SJSA1 (cell line): Measurements from ENCODE around the gene EPHB1. TPM values are rescaled to one million over a fixed set of nuclear protein-coding genes. Genes with fewer than 3 reads are reported as not detected.

ENCODE experiments used
- DNase-seq, 2 experiments: peaks; one replicate each; pipeline ENCODE4 v3.0.0-alpha.2; 2015 to 2020; ENCODE audit warnings: low spot score in 2 of 2, low read depth in 1 of 2
- H3K27ac ChIP-seq: fragments of 250-450 bp; sonication (Bioruptor Pico); 2 replicates; pipeline ENCODE4 v1.5.1; 2020; ENCODE audit warnings: mild to moderate bottlenecking, moderate library complexity
- H3K27me3 ChIP-seq: fragments of 250-450 bp; sonication (Bioruptor Pico); replicated peaks from 2 replicates; pipeline ENCODE4 v1.5.1; 2020; ENCODE audit warnings: mild to moderate bottlenecking, moderate library complexity
- H3K36me3 ChIP-seq: fragments of 250-450 bp; sonication (Bioruptor Pico); 2 replicates; pipeline ENCODE4 v1.5.1; 2020; ENCODE audit warnings: mild to moderate bottlenecking
- H3K4me1 ChIP-seq: fragments of 250-450 bp; sonication (Bioruptor Pico); replicated peaks from 2 replicates; pipeline ENCODE4 v1.6.1; 2021; ENCODE audit warnings: mild to moderate bottlenecking
- H3K4me3 ChIP-seq: fragments of 250-450 bp; sonication (Bioruptor Pico); 2 replicates; pipeline ENCODE4 v1.5.1; 2020; ENCODE audit warnings: mild to moderate bottlenecking
- H3K9me3 ChIP-seq: fragments of 250-450 bp; sonication (Bioruptor Pico); replicated peaks from 2 replicates; pipeline ENCODE4 v1.5.1; 2020; ENCODE audit warnings: mild to moderate bottlenecking
- total RNA-seq: library from RNA; depleted of rRNA; stranded (reverse); fragments of >200 nt; shearing (Covaris generic); gene quantifications from 2 replicates; pipeline ENCODE4 v1.2.3, GENCODE V29; 2014

The EPHB1 gene
- total RNA-seq, 1 experiment from 2014 or later: not detected

- H3K27ac ChIP-seq: no peak overlapping the region
- H3K4me3 ChIP-seq: no peak overlapping the region
- no peak for DNase-seq
- no peaks in the 10 kb centered on the region for H3K4me1 ChIP-seq
- H3K27me3 ChIP-seq: no peaks in the 10 kb centered on the region; the same call in 1 of the 2 replicates
- H3K9me3 ChIP-seq: no peaks in the 10 kb centered on the region
- H3K36me3 ChIP-seq: no peaks in the 10 kb centered on the region
Measured at GRCh38 chr3:135175728-135176277, 380.7 kb downstream of the EPHB1 start.

DNA sequence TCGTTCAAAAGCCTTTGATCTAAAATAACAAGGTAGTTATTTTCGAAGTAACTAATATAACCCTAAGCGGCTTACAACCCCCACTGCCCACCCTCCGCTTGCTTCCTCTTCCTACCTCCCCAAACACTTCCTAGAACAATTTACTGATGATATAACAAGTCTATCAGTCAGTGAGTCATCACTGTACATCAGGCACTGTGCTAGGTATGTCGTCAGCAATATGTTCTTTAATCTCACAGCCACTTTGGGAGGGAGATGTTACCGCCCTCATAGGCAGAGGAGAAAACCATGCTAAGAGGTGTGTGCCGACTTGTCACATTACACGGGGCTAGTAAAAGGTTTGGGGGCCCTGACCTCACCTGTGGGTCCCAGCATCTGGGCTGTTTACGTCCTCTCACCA, 381.8 kb downstream of the EPHB1 start:
- Histone ChIP-seq H3K4me1 (no peaks in the 10 kb centered on the region), H3K4me3 (no peak overlapping the region), H3K9me3 (no peaks in the 10 kb centered on the region), H3K36me3 (no peaks in the 10 kb centered on the region), H3K27me3 (no peaks in the 10 kb centered on the region; the same call in 1 of the 2 replicates), H3K27ac (no peak overlapping the region)
- DNase-seq: no peak

GRCh38 chr3:135178566-135178965, 383.5 kb downstream of the EPHB1 start:
- no peak overlapping the region for H3K27ac ChIP-seq
- no peak overlapping the region for H3K4me3 ChIP-seq
- H3K4me1 ChIP-seq: no peaks in the 10 kb centered on the region
- H3K9me3 ChIP-seq: no peaks in the 10 kb centered on the region
- no peak for DNase-seq
- no peaks in the 10 kb centered on the region; the same call in 1 of the 2 replicates for H3K27me3 ChIP-seq
- H3K36me3 ChIP-seq: no peaks in the 10 kb centered on the region

DNA sequence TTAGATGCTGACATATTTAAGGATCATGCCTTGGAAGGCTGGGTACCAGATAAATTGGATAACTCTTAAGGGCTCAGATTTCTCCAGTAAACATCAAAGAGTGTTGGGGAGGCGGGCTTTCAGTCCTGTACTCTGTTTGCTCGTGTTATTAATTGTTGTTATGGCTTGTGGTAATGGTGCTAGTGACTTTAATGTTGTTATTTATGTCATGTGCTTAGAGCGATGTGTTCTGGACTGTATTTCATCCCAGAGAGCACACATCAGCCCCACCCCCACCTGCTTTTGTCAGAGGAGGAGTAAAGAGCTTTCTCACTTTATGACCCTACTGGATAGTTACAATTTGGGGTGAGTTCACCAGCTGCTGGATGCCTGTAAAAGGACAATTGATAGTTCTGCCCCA, 386.3 kb downstream of the EPHB1 start:
- Histone ChIP-seq H3K27me3 (no peaks in the 10 kb centered on the region), H3K27ac (no peak overlapping the region), H3K4me1 (no peaks in the 10 kb centered on the region), H3K36me3 (no peaks in the 10 kb centered on the region), H3K4me3 (no peak overlapping the region), H3K9me3 (no peaks in the 10 kb centered on the region)
- no peak for DNase-seq

GRCh38 chr3:135182364-135182998, 387.4 kb downstream of the EPHB1 start:
- H3K9me3 ChIP-seq: no peaks in the 10 kb centered on the region

DNA sequence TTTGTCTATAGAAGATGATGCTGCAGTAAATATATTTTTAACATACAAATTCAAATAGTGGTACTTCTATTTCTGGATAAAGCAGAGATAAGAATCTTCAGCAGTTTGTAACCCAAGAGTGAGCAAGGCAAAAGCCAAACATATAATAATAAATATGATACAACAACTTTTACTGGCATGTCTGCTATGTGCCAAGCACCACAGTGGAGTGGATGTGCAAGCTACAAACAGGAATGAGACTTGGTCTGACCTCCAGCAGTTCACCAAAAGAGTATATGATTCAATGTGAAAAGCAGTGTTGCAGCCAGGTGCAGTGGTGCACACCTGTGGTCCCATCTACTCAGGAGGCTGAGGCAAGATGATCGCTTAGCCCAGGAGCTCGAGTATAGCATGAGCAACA, 395.6 kb downstream of the EPHB1 start:
- H3K4me3 ChIP-seq: no peak overlapping the region

More at GRCh38 chr3:135182364-135182998, 387.4 kb downstream of the EPHB1 start:
- DNase-seq: no peak
- no peaks in the 10 kb centered on the region for H3K36me3 ChIP-seq
- H3K4me3 ChIP-seq: no peak overlapping the region
- H3K27me3 ChIP-seq: no peaks in the 10 kb centered on the region
- H3K27ac ChIP-seq: no peak overlapping the region
- H3K4me1 ChIP-seq: no peaks in the 10 kb centered on the region

DNA sequence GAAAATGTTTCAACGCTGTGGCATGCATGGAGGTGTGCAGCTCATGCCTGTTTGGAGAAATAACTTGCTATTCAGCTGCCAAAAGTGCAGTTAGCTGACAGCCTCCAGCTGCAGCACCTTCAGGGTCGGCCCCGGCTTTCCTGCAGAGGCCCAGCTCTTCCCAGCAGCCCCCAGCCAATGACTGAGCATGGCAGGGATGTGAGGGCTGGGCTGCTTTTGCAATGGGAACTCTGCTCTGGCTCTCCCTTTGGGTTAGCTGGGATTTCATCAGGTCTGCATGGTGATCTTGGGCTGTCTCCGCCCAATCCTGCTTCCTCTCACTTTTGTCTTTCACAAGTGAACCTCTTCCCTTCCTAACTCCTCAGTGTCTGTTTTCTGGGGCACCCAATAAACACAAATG, 396.6 kb downstream of the EPHB1 start:
- Histone ChIP-seq H3K27me3 (no peaks in the 10 kb centered on the region), H3K27ac (no peak overlapping the region), H3K4me1 (no peaks in the 10 kb centered on the region), H3K36me3 (no peaks in the 10 kb centered on the region), H3K9me3 (no peaks in the 10 kb centered on the region), H3K4me3 (no peak overlapping the region)
- DNase-seq: no peak

More for the DNA sequence above, 395.6 kb downstream of the EPHB1 start:
- no peaks in the 10 kb centered on the region for H3K9me3 ChIP-seq
- H3K27me3 ChIP-seq: no peaks in the 10 kb centered on the region
- no peaks in the 10 kb centered on the region for H3K4me1 ChIP-seq
- H3K36me3 ChIP-seq: no peaks in the 10 kb centered on the region
- no peak for DNase-seq
- no peak overlapping the region for H3K27ac ChIP-seq

- no peaks in the 10 kb centered on the region for H3K36me3 ChIP-seq
- no peaks in the 10 kb centered on the region for H3K27me3 ChIP-seq
- no peaks in the 10 kb centered on the region for H3K9me3 ChIP-seq
- no peak overlapping the region for H3K27ac ChIP-seq
- no peaks in the 10 kb centered on the region for H3K4me1 ChIP-seq
- no peak for DNase-seq
- no peak overlapping the region for H3K4me3 ChIP-seq
Measured at GRCh38 chr3:135192929-135193328, 397.9 kb downstream of the EPHB1 start.

DNA sequence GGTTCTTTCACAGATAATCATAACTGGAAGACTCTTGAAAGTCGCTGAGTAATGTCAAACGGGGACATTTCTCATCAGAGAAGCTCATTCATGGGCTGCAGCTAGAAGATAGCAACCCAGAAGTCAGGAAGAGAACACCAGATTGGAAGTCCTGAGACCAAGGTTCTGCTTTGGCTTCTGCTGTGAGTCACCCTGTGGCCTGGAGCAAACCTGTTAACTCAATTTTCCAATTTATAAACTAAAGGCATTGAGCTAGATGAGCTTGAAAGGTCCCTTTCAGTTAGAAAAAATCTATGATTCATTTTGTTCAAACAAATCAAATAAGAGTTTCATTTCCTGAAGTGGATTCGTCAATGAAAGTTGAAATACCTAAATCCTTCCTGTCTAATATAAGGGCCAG, 402.2 kb downstream of the EPHB1 start:
- Histone ChIP-seq H3K36me3 (no peaks in the 10 kb centered on the region), H3K4me1 (no peaks in the 10 kb centered on the region), H3K9me3 (no peaks in the 10 kb centered on the region), H3K27ac (no peak overlapping the region), H3K27me3 (no peaks in the 10 kb centered on the region), H3K4me3 (no peak overlapping the region)
- no peak for DNase-seq

DNA sequence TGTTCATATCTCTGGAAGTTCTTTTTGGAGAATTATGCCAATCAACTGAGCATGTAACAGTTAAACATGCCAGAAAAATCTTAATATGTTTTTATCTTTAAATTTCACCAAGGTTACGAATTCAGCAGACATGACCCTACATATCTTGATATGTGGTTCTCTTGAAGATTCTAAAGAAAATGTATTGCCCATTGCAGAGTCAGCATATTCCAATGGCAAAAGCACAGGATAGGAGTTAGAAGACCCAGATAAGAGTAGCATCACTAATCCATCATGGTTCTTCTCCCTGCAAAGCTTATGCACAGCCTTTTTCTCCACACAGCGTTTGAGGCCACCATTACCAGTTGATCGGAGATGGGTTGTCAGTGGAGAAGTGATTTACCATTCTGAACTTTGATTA, 402.8 kb downstream of the EPHB1 start:
- no peaks in the 10 kb centered on the region for H3K36me3 ChIP-seq
- no peaks in the 10 kb centered on the region for H3K27me3 ChIP-seq

DNA sequence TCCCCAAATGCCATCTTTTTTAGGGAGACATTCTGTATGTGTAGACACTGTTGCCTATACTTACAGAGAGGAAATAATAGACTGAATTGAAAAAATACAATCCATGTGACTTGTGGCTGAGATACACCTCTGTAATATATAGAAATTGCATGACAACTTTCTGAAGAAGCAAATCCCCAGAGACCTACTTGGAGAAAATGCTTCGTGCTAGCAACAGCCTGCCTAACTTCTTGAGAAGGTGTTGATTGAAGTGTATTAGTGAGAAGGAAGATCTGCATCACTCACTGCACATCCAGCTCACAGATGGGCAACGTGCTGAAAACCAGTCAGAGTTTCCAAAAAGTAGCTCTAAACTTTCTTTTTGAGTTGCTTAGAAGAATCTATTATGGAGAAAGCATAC, 404.1 kb downstream of the EPHB1 start:
- no peaks in the 10 kb centered on the region for H3K36me3 ChIP-seq
- H3K4me1 ChIP-seq: no peaks in the 10 kb centered on the region
- no peak for DNase-seq
- no peaks in the 10 kb centered on the region for H3K9me3 ChIP-seq
- no peak overlapping the region for H3K4me3 ChIP-seq
- H3K27me3 ChIP-seq: no peaks in the 10 kb centered on the region
- no peak overlapping the region for H3K27ac ChIP-seq

More for the DNA sequence above, 402.8 kb downstream of the EPHB1 start:
- Histone ChIP-seq H3K9me3 (no peaks in the 10 kb centered on the region), H3K27ac (no peak overlapping the region), H3K4me3 (no peak overlapping the region), H3K4me1 (no peaks in the 10 kb centered on the region)
- DNase-seq: no peak

DNA sequence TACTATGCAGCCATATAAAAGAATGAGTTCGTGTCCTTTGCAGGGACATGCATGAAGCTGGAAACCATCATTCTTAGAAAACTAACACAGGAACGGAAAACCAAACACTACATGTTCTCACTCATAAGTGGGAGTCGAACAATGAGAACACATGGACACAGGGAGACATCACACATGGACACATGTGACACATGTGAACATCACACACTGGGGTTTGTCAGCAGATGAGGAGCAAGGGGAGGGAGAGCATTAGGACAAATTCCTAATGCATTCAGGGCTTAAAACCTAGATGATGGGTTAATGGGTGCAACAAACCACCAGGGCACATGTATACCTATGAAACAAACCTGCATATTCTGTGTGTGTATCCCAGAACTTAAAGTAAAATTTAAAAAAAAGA, 408.0 kb downstream of the EPHB1 start:
- DNase-seq: no peak
- Histone ChIP-seq H3K9me3 (no peaks in the 10 kb centered on the region), H3K4me3 (no peak overlapping the region), H3K27me3 (no peaks in the 10 kb centered on the region; the same call in 1 of the 2 replicates), H3K36me3 (no peaks in the 10 kb centered on the region), H3K4me1 (no peaks in the 10 kb centered on the region), H3K27ac (no peak overlapping the region)

GRCh38 chr3:135213213-135213612, 418.2 kb downstream of the EPHB1 start:
- DNase-seq: no peak
- H3K27ac ChIP-seq: no peak overlapping the region
- H3K9me3 ChIP-seq: no peaks in the 10 kb centered on the region

DNA sequence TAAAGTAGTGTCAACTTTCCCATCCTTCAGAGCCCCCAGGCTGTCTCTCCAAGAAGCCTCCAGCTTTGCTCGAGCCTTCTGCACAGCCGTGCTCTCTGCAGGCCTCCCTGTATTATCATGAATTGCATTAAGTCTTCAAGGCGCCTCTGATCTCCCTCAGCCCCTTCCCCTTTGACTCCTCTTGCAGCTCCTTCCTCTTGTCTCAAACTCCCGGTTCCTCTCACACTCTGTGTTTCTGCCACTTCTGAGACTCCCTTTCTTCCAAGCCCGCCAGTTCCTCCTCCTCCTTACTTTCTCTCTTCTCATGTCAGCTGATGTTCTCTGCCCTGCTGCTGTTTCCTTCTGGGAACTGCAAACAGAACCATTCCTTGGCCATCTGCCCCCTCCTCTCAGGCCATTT, 418.8 kb downstream of the EPHB1 start:
- Histone ChIP-seq H3K36me3 (no peaks in the 10 kb centered on the region), H3K4me1 (no peaks in the 10 kb centered on the region), H3K27me3 (no peaks in the 10 kb centered on the region), H3K27ac (no peak overlapping the region), H3K9me3 (no peaks in the 10 kb centered on the region), H3K4me3 (no peak overlapping the region)
- no peak for DNase-seq

More at GRCh38 chr3:135213213-135213612, 418.2 kb downstream of the EPHB1 start:
- H3K4me1 ChIP-seq: no peaks in the 10 kb centered on the region
- no peaks in the 10 kb centered on the region for H3K36me3 ChIP-seq
- H3K27me3 ChIP-seq: no peaks in the 10 kb centered on the region
- H3K4me3 ChIP-seq: no peak overlapping the region

DNA sequence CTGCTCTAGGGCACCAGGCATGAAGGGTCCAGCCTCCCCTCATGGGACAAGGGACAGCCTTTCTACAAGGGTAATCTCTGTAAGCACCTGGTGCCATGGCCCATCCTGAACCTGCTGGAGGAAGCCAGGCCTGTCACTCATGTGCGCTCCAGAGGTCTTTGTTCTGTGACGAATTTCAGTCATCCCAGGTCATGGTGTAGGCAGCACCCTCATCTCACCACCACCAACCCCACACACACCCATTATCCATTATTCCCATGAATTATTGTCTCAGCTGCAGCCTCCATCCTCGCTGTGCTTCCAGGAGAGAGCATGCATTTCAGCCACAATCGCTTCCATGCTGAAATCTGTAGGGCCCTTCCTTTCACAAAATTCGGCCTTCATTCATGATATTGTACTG, 419.3 kb downstream of the EPHB1 start:
- Histone ChIP-seq H3K4me1 (no peaks in the 10 kb centered on the region), H3K27ac (no peak overlapping the region), H3K4me3 (no peak overlapping the region), H3K9me3 (no peaks in the 10 kb centered on the region), H3K27me3 (no peaks in the 10 kb centered on the region), H3K36me3 (no peaks in the 10 kb centered on the region)
- no peak for DNase-seq
